GM13977 (cell line): ENCODE results near the gene FLNA.

Source experiments
- DNase-seq: peaks from one replicate; pipeline ENCODE4 v3.0.0; 2012; ENCODE audit warnings: low spot score
- in situ Hi-C: fragments of 300-500 bp; cut with MboI; formaldehyde crosslinking; loops from one replicate; pipeline ENCODE4 v1.12.0; 2022; ENCODE audit warnings: low sequenced_read_pairs, low pct_unique_long_range_greater_than_20kb, mixed read lengths, inconsistent platforms; ENCODE audit not compliant: unreplicated experiment
- TF ChIP-seq, protein P1 (sequence below): IDR thresholded peaks from 2 replicates; pipeline ENCODE4 v1.5.1; 2012; ENCODE audit warnings: mild to moderate bottlenecking, control low read depth; ENCODE audit not compliant: insufficient read depth; ENCODE audit errors: extremely low read depth, missing control alignments

The FLNA gene

DNA sequence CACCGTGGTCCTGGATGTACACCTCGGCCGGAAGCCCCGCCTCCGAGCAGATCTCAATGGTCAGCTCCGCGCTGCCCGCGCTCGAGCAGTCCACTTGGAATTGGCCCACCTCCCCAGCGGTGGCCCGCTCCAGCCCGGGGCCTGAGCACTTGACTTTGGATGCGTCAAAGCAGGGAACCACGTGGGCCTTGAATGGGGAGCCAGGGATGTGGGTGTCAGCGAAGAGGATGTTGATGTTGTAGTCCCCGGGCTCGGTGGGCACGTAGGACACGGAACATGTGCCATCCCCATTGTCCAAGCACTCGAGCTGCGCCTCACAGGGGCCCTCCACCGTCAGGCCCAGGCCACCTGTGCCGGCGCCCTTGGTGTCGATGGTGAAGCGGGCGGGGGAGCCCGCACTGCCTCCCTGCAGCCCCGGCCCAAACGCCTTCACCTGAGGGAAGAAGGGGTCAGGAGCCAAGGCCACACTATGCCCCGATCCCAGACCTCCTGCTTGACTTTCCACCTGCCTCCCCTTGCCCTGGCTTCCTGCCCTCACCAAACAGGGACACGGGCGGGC is 14.2 kb downstream of the FLNA start:
- TF ChIP-seq, protein P1, sequence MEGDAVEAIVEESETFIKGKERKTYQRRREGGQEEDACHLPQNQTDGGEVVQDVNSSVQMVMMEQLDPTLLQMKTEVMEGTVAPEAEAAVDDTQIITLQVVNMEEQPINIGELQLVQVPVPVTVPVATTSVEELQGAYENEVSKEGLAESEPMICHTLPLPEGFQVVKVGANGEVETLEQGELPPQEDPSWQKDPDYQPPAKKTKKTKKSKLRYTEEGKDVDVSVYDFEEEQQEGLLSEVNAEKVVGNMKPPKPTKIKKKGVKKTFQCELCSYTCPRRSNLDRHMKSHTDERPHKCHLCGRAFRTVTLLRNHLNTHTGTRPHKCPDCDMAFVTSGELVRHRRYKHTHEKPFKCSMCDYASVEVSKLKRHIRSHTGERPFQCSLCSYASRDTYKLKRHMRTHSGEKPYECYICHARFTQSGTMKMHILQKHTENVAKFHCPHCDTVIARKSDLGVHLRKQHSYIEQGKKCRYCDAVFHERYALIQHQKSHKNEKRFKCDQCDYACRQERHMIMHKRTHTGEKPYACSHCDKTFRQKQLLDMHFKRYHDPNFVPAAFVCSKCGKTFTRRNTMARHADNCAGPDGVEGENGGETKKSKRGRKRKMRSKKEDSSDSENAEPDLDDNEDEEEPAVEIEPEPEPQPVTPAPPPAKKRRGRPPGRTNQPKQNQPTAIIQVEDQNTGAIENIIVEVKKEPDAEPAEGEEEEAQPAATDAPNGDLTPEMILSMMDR = no peak
- no peak for DNase-seq
- in situ Hi-C loops = no loop called here

DNA sequence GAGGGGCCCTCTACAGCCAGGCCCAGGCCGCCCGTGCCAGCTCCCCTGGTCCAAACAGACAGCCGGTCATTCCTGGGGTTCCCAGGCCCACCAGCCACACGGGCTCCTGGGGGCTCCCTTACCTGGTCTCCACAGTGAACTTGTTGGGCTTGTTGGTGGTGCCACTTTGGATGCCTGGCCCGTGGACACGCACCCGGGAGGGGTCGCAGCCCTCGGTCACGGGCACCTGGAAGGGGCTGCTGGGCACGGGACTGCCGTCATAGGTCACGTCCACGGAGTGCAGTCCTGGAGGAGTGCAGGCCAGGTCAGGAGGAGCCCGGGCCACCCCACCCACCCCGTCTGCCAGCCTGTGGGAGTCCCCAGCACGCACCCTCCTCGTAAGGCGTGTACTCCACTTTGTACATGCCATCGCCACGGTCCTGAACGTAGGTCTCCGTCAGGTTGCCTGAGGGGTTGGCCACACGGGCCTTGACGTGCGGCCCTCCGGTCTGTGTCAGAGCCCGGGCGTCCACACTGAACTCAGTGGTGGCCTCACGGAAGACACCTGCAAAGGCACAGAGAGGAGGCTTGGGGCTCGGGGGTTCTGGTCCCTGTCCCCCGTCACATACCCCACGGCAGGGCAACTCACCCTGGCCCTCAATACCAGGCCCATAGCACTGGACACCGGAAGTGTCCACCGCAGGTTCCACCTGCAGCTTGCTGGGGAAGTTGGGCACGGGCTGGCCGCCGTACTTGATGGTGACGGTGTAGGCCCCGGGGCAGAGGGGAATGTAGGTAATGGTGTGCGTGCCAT is 14.9 kb downstream of the FLNA start:
- no peak for DNase-seq
- in situ Hi-C loops = no loop called here
- TF ChIP-seq, protein P1 = no peak

DNA sequence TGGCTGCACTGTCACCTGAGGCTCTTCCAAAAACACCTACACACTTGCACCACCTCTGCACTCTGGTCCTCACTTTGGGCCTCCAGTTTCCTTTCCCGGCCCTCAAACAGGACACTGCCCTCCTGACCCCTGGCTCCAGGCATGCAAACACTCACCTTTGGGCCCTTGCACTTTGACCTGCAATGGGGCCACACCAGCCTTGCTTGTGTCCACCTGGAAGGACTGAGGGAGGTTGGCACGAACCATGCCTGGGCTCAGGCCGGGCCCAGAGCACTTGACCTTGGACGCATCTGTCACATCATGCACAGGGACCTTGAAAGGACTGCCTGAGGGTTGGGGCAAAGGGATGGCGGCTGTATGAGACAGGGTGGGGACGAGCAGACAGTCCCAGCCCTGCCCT is 15.6 kb downstream of the FLNA start:
- TF ChIP-seq, protein P1 = no peak
- no peak for DNase-seq
- in situ Hi-C loops = no loop called here

DNA sequence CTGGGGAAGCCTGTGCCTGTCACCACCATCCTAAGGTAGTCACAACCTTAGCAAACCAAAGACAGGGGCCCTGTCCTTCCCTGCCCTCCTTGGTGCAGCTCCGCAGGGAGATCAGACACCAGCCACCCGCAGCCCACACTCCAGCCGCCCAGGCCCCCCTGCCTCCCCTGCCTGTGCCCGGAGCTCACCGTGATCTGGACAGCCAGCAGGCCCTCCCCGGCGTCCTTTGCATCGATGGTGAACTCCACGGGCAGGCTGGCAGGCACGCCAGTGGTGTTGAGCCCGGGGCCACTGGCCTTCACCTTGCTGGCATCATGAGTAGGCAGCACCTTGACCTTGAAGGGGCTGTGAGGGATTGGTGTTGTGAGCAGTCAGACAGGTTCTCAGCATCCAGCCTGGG is 16.4 kb downstream of the FLNA start:
- in situ Hi-C loops = no loop called here
- no peak for DNase-seq
- TF ChIP-seq, protein P1 = no peak

DNA sequence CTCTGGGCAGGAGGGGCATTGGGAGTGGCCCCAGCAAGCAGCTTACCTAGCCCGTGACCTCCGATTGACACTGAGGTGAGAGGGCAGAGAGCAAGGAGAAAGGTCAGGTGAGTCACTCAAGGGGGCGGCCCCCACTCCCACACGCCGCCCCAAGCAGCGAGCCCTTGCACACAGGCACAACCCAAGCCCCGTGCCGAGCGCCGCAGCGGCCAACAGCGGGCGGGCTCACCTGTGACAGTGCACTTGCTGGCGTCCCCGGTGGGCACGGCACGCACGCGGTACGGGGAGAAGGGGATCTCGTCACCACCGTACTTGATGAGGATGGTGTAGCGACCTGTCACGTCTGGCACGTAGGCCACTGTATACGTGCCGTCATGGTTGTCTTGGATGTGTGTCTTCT is 17.2 kb downstream of the FLNA start:
- TF ChIP-seq, protein P1 = no peak
- no peak for DNase-seq
- in situ Hi-C loops = no loop called here

DNA sequence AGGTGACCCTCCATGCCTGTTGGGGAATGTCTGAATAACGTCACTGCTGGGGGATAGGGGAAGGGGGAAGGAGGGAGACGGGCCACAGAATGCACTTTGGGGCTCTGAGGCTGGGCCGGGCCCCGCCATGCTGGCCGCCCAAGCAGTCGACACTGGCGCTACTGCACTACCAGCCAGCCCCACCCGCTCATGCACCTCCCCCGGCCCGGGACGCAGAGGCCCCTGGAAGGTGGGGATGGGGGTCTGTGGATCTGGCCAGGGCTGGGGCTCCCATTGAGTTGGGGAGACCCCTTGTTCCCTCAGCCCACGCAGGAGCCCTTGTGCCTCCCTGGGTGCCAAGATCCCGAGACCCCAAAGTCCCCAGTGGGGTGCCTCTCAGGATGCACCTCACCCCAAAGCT is 17.8 kb downstream of the FLNA start:
- no peak for DNase-seq
- TF ChIP-seq, protein P1 = no peak
- in situ Hi-C loops = no loop called here
